HG03039 (cell line): Measurements from ENCODE around the gene S100A5.

Experiments
- ATAC-seq: cut with Tn5 transposase; IDR thresholded peaks from one replicate; pipeline ENCODE4 v1.9.1; 2021; ENCODE audit warnings: mild to moderate bottlenecking, moderate library complexity; ENCODE audit not compliant: unreplicated experiment

The S100A5 gene

GRCh38 chr1:153513023-153513422 lies 27.7 kb downstream of the S100A5 start:
- ATAC-seq = no peak

- ATAC-seq = no peak
These were observed 29.7 kb downstream of the S100A5 start for GRCh38 chr1:153510984-153511410.

- ATAC-seq = no peak
These were observed 30.9 kb downstream of the S100A5 start for GRCh38 chr1:153509729-153510354.

- no peak for ATAC-seq
These were observed 31.7 kb downstream of the S100A5 start for GRCh38 chr1:153509036-153509435.

- ATAC-seq = no peak
These were observed 32.7 kb downstream of the S100A5 start for GRCh38 chr1:153507926-153508583.

- no peak for ATAC-seq
These were observed 33.8 kb downstream of the S100A5 start for GRCh38 chr1:153506831-153507413.

GRCh38 chr1:153506386-153506785 lies 34.3 kb downstream of the S100A5 start:
- no peak for ATAC-seq

- ATAC-seq = no peak
These were observed 35.2 kb downstream of the S100A5 start for GRCh38 chr1:153505576-153505975.

- no peak for ATAC-seq
These were observed 37.0 kb downstream of the S100A5 start for GRCh38 chr1:153503766-153504165.

GRCh38 chr1:153498746-153499145 lies 42.0 kb downstream of the S100A5 start:
- ATAC-seq = no peak

- no peak for ATAC-seq
These were observed 45.2 kb downstream of the S100A5 start for GRCh38 chr1:153495536-153495935.

GRCh38 chr1:153494976-153495535 lies 45.7 kb downstream of the S100A5 start:
- no peak for ATAC-seq

GRCh38 chr1:153493343-153493960 lies 47.3 kb downstream of the S100A5 start:
- ATAC-seq = no peak

- no peak for ATAC-seq
These were observed 50.3 kb downstream of the S100A5 start for GRCh38 chr1:153490272-153491051.

- no peak for ATAC-seq
These were observed 52.0 kb downstream of the S100A5 start for GRCh38 chr1:153488731-153489130.

GRCh38 chr1:153487707-153488106 lies 53.0 kb downstream of the S100A5 start:
- no peak for ATAC-seq
